Measurements from ENCODE around the gene GAS7. TPM values are rescaled to one million over a fixed set of nuclear protein-coding genes. Genes with fewer than 3 reads are reported as not detected.

Gene GAS7
- total RNA-seq, 2 donors from 2014 or later: 10.3 to 144 TPM

GRCh38 chr17:10067446-10068143, 130.8 kb downstream of the GAS7 start:
- Histone ChIP-seq H3K36me3 (no peaks in the 10 kb centered on the region), H3K27ac (no peak overlapping the region), H3K27me3 (replicated peaks; ENCODE audit: insufficient read depth) (no peaks in the 10 kb centered on the region), H3K4me1 (replicated peaks) (no peaks in the 10 kb centered on the region), H3K4me3 (no peak overlapping the region), H3K9me3 (no peaks in the 10 kb centered on the region)
- DNase-seq (ENCODE audit: low spot score): no peak
- WGBS: 90% methylated on average over 8 of the region's 8 CpGs
- intact Hi-C loops (cut with DNase I): no loop called here
- TF ChIP-seq POLR2A (IDR thresholded peaks at IDR 0.05) (no peak), POLR2AphosphoS5 (IDR thresholded peaks at IDR 0.05) (no peak), CTCF (IDR thresholded peaks at IDR 0.05) (no peak)

- peaks cover 5% of the 10 kb centered on the region for H3K4me1 ChIP-seq (replicated peaks)
- no peaks in the 10 kb centered on the region for H3K9me3 ChIP-seq
- H3K27ac ChIP-seq: no peak overlapping the region
- intact Hi-C loops (cut with DNase I): no loop called here
- no peak for DNase-seq (ENCODE audit: low spot score)
- H3K4me3 ChIP-seq: no peak overlapping the region
- no peaks in the 10 kb centered on the region for H3K27me3 ChIP-seq (replicated peaks; ENCODE audit: insufficient read depth)
- 97% methylated on average over 3 of the region's 3 CpGs for WGBS
- TF ChIP-seq POLR2AphosphoS5 (IDR thresholded peaks at IDR 0.05) (no peak), CTCF (IDR thresholded peaks at IDR 0.05) (no peak), POLR2A (IDR thresholded peaks at IDR 0.05) (no peak)
- H3K36me3 ChIP-seq: no peaks in the 10 kb centered on the region
These were observed 133.9 kb downstream of the GAS7 start for GRCh38 chr17:10064536-10064935.

- Histone ChIP-seq H3K4me1 (replicated peaks) (peaks cover 5% of the 10 kb centered on the region), H3K27me3 (replicated peaks; ENCODE audit: insufficient read depth) (no peaks in the 10 kb centered on the region), H3K4me3 (no peak overlapping the region), H3K27ac (no peak overlapping the region), H3K36me3 (no peaks in the 10 kb centered on the region), H3K9me3 (no peaks in the 10 kb centered on the region)
- TF ChIP-seq CTCF (IDR thresholded peaks at IDR 0.05) (no peak), POLR2A (IDR thresholded peaks at IDR 0.05) (no peak), POLR2AphosphoS5 (IDR thresholded peaks at IDR 0.05) (no peak)
- DNase-seq (ENCODE audit: low spot score): no peak
- intact Hi-C loops (cut with DNase I): no loop called here
- 32% methylated on average over 17 of the region's 17 CpGs for WGBS
These were observed 134.6 kb downstream of the GAS7 start for GRCh38 chr17:10063730-10064241.

- Histone ChIP-seq H3K4me1 (replicated peaks) (peaks cover 5% of the 10 kb centered on the region), H3K36me3 (no peaks in the 10 kb centered on the region), H3K9me3 (no peaks in the 10 kb centered on the region), H3K27ac (no peak overlapping the region), H3K4me3 (no peak overlapping the region), H3K27me3 (replicated peaks; ENCODE audit: insufficient read depth) (no peaks in the 10 kb centered on the region)
- 97% methylated on average over 14 of the region's 14 CpGs for WGBS
- TF ChIP-seq CTCF (IDR thresholded peaks at IDR 0.05) (no peak), POLR2A (IDR thresholded peaks at IDR 0.05) (no peak), POLR2AphosphoS5 (IDR thresholded peaks at IDR 0.05) (no peak)
- intact Hi-C loops (cut with DNase I): no loop called here
- DNase-seq (ENCODE audit: low spot score): no peak
These were observed 135.6 kb downstream of the GAS7 start for GRCh38 chr17:10062691-10063385.

All from prostate gland (tissue), 2 donors.